HG02840 (cell line): ENCODE results near the gene WDR27.
"Not testable (repeated sequence)": the region's sequence is repeated elsewhere in the genome, so short reads cannot be mapped to it uniquely, and the experiment has no call there.

Source experiments
- ATAC-seq: cut with Tn5 transposase; IDR thresholded peaks from one replicate; pipeline ENCODE4 v1.9.1; 2021; ENCODE audit warnings: mild to moderate bottlenecking, moderate library complexity, moderate number of reproducible peaks; ENCODE audit not compliant: unreplicated experiment, low FRiP score

WDR27 gene

GRCh38 chr6:169454872-169455204 lies 247.0 kb downstream of the WDR27 start:
- no peak for ATAC-seq

GRCh38 chr6:169454204-169454871 lies 247.5 kb downstream of the WDR27 start:
- no peak for ATAC-seq

GRCh38 chr6:169452869-169453620 lies 248.8 kb downstream of the WDR27 start:
- no peak for ATAC-seq

GRCh38 chr6:169452117-169452868 lies 249.5 kb downstream of the WDR27 start:
- ATAC-seq = no peak

- ATAC-seq = no peak
These were observed 250.6 kb downstream of the WDR27 start for GRCh38 chr6:169451065-169451838.

- no peak for ATAC-seq
These were observed 251.7 kb downstream of the WDR27 start for GRCh38 chr6:169450097-169450496.

GRCh38 chr6:169449221-169449620 lies 252.6 kb downstream of the WDR27 start:
- ATAC-seq = no peak

- no peak for ATAC-seq
These were observed 255.9 kb downstream of the WDR27 start for GRCh38 chr6:169445661-169446581.

GRCh38 chr6:169445227-169445626 lies 256.6 kb downstream of the WDR27 start:
- no peak for ATAC-seq

GRCh38 chr6:169441292-169441691 lies 260.5 kb downstream of the WDR27 start:
- no peak for ATAC-seq

- no peak for ATAC-seq
These were observed 262.1 kb downstream of the WDR27 start for GRCh38 chr6:169439710-169440109.

- ATAC-seq = not testable (repeated sequence)
These were observed 267.3 kb downstream of the WDR27 start for GRCh38 chr6:169434554-169434953.

GRCh38 chr6:169429001-169429400 lies 272.8 kb downstream of the WDR27 start:
- ATAC-seq = no peak

- ATAC-seq = no peak
These were observed 273.3 kb downstream of the WDR27 start for GRCh38 chr6:169428532-169428931.

- no peak for ATAC-seq
These were observed 274.0 kb downstream of the WDR27 start for GRCh38 chr6:169427856-169428255.

- ATAC-seq = no peak
These were observed 275.2 kb downstream of the WDR27 start for GRCh38 chr6:169426611-169427010.

- no peak for ATAC-seq
These were observed 276.0 kb downstream of the WDR27 start for GRCh38 chr6:169425628-169426370.

GRCh38 chr6:169424821-169425240 lies 277.0 kb downstream of the WDR27 start:
- no peak for ATAC-seq
